ENCODE results near the gene RAB6B. TPM values are rescaled to one million over a fixed set of nuclear protein-coding genes. Genes with fewer than 3 reads are reported as not detected.

RAB6B gene
- total and polyA plus RNA-seq, 7 donors = 0.93 to 3.8 (median 2.0) TPM

DNA sequence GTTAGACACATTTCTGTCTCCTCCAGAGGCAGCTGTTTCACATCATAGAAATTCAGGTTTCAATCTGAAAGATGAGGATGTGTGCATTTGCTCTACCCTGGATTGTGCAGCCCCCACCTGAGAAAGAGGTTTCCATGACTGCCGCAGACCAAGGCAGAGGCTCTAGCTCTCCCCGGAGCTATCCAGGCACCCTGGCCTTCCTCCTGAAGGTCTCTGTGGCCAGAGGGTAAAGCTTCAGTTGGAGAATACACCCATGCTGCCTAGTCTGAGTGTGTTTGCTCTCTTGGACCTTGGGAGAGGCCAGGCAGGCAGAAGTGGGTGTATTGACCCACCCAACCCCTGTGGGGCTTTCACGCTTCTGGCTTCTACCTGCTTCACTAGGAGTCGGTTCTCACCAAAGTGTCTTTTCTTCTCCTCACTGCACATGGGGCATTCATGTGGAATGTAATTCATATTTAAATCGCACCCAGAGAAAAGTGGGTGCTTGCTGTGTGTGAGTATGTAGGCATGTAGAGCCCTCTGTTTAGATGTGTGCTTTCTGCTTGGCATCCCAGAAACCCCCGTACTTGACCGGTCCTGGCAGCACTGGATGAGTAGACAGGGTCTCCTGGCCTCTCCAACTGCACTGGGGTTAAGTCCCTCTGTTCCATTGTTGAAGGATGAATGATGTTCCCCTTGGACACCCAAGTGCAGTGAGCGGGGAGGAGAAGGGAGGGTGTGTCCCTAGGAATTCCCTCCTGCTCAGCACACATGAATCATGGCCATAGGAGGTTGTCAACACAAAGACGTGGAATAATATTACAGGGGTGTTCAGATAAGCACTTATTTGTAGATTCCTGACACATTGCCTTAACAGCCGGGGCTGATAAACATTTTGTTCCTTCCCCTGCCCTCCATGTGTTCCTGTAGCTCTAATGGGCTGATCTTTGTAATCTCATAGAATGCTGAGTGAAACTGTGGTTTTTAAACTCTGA, 20.3 kb upstream of the RAB6B start:
- no peaks in the 10 kb centered on the region for H3K4me1 ChIP-seq
- WGBS, 3 donors = 77% methylated on average over 10 of the region's 10 CpGs
- H3K36me3 ChIP-seq (ENCODE audit: insufficient read depth in 1 of 2, low read depth in 1 of 2) = no peaks in the 10 kb centered on the region
- H3K27ac ChIP-seq = no peak overlapping the region
- no peak overlapping the region for H3K4me3 ChIP-seq
- H3K27me3 ChIP-seq (ENCODE audit: insufficient read depth in 3 of 3, low read length in 2 of 3) = peaks cover 1 to 7% (median 2%) of the 10 kb centered on the region in 3 donors
- TF ChIP-seq, protein P1, sequence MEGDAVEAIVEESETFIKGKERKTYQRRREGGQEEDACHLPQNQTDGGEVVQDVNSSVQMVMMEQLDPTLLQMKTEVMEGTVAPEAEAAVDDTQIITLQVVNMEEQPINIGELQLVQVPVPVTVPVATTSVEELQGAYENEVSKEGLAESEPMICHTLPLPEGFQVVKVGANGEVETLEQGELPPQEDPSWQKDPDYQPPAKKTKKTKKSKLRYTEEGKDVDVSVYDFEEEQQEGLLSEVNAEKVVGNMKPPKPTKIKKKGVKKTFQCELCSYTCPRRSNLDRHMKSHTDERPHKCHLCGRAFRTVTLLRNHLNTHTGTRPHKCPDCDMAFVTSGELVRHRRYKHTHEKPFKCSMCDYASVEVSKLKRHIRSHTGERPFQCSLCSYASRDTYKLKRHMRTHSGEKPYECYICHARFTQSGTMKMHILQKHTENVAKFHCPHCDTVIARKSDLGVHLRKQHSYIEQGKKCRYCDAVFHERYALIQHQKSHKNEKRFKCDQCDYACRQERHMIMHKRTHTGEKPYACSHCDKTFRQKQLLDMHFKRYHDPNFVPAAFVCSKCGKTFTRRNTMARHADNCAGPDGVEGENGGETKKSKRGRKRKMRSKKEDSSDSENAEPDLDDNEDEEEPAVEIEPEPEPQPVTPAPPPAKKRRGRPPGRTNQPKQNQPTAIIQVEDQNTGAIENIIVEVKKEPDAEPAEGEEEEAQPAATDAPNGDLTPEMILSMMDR (IDR thresholded peaks at IDR 0.05) = no peak
- DNase-seq (no peak), ATAC-seq (no peak)
- intact Hi-C loops (cut with DNase I) = no loop called here
- H3K9me3 ChIP-seq = no peaks in the 10 kb centered on the region

DNA sequence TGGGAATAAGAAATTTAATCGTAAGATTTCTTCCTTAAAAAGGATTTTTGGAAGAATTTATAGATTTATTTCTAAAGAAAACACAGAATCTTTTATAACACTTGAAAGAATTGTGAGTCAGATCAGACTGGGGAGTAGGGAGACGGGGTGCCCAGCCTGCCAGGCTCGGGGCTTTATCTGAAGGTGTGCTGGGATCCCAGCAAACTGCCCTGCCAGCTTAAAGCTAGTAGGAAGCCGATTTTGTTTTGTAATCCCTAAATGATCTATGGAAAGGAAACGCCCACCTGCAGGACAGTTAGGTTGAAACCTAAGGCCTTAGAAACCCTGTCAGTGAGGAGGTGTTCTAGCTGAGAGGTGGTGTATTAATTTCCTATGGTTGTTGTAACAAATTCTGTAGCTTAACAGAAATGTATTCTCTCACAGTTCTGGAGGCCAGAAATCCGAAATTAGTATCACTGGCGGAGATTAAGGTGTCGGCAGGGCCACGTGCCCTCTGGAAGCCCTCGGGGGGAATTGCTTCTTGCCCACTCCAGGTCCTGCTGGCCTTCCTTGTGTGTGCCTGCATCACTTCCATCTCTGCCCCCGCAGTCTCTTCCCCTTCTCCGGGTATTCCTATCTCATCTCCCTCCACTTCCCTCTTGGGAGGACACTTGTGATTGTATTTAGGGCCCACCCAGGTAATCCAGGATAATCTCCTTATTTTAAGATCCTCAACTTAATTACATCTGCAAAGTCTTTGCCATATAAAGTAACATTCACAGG, 19.3 kb upstream of the RAB6B start:
- 80 to 85% (median 84%) methylated on average over 12 of the region's 12 CpGs for WGBS, 3 donors
- no peak for ATAC-seq

DNA sequence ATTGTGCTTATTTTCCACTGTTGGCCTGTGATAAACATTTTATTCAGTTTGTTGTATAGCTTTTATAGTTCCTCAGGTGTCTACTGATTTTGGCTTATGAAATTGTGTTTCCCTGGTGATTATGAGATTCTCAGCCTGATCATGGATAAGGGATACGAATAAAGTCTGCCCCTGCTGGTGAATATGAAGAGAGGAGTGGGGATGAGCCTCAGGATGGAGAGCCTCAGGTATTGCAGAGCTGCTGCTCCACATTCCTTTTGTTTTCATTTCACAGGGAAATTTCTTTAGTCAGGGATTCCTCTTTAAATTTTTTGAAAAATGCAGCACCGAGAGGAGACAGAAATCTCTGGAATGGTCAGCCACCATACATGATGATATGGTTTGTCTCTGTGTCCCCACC, 14.7 kb upstream of the RAB6B start:
- ATAC-seq (no peak), DNase-seq (no peak)
- no peaks in the 10 kb centered on the region for H3K9me3 ChIP-seq
- intact Hi-C loops (cut with DNase I) = loop anchor here in 1 of 2 donors (5.0 kb wide), 1 partner anchor 93 kb away; no protein-coding TSS in a partner anchor
- TF ChIP-seq, protein P1 (IDR thresholded peaks at IDR 0.05) = no peak
- peaks cover 2 to 7% (median 6%) of the 10 kb centered on the region in 3 donors for H3K27me3 ChIP-seq (ENCODE audit: insufficient read depth in 3 of 3, low read length in 2 of 3)
- no peak overlapping the region for H3K27ac ChIP-seq
- no peaks in the 10 kb centered on the region for H3K36me3 ChIP-seq (ENCODE audit: insufficient read depth in 1 of 2, low read depth in 1 of 2)
- no peaks in the 10 kb centered on the region for H3K4me1 ChIP-seq
- 71 to 79% (median 72%) methylated on average over 2 of the region's 2 CpGs for WGBS, 3 donors
- no peak overlapping the region for H3K4me3 ChIP-seq

More for the DNA sequence above, 19.3 kb upstream of the RAB6B start:
- H3K4me1 ChIP-seq = no peaks in the 10 kb centered on the region
- intact Hi-C loops (cut with DNase I) = loop anchor here in 1 of 2 donors (5.0 kb wide), 1 partner anchor 98 kb away; no protein-coding TSS in a partner anchor
- H3K27ac ChIP-seq = no peak overlapping the region
- DNase-seq = no peak
- no peaks in the 10 kb centered on the region for H3K36me3 ChIP-seq (ENCODE audit: insufficient read depth in 1 of 2, low read depth in 1 of 2)
- peaks cover 2 to 7% (median 5%) of the 10 kb centered on the region in 3 donors for H3K27me3 ChIP-seq (ENCODE audit: insufficient read depth in 3 of 3, low read length in 2 of 3)
- H3K4me3 ChIP-seq = no peak overlapping the region
- TF ChIP-seq, protein P1 (IDR thresholded peaks at IDR 0.05) = no peak
- H3K9me3 ChIP-seq = no peaks in the 10 kb centered on the region

DNA sequence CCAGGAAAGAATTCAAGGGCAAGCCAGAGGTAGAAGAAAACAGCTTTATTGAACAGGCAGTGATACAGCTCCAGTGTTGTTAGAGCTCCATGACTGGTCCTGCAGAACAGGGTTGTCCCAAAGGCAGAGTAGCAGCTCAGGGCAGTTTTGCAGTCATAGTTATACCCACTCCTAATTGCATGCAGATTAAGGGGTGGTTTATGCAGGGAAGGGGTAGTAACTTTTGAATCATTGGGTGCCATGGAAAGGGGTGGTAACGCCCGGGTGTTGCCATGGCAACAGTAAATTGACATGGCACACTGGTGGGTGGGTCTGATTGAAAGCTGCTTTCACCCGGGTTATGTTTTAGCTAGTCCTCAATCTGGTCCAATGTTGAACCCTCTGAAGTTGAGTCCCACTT, 9.7 kb upstream of the RAB6B start:
- Histone ChIP-seq H3K4me1 (no peaks in the 10 kb centered on the region), H3K36me3 (ENCODE audit: insufficient read depth in 1 of 2, low read depth in 1 of 2) (no peaks in the 10 kb centered on the region), H3K27ac (no peak overlapping the region), H3K27me3 (ENCODE audit: insufficient read depth in 3 of 3, low read length in 2 of 3) (peaks cover 0 to 4% (median 0%) of the 10 kb centered on the region in 3 donors), H3K9me3 (no peaks in the 10 kb centered on the region), H3K4me3 (no peak overlapping the region)
- TF ChIP-seq, protein P1 (IDR thresholded peaks at IDR 0.05) = no peak
- intact Hi-C loops (cut with DNase I) = no loop called here
- ATAC-seq (no peak), DNase-seq (no peak)
- 53 to 76% (median 62%) methylated on average over 3 of the region's 3 CpGs for WGBS, 3 donors
